Ovary (tissue), 9 donors: ENCODE measurements around the gene ZRSR2. TPM values are rescaled to one million over a fixed set of nuclear protein-coding genes. Genes with fewer than 3 reads are reported as not detected.

Source experiments
- DNase-seq, 5 donors: peaks; one replicate each; pipeline ENCODE4 v3.0.0-alpha.2; 2019 to 2020
- H3K27ac ChIP-seq, 2 donors: fragments of 200-600 bp; one replicate each; pipeline versions ENCODE4 v1.5.1 to v1.8.0; 2019 to 2022
- H3K27me3 ChIP-seq: fragments of 200-600 bp; one replicate; pipeline ENCODE4 v1.8.0; 2022
- H3K36me3 ChIP-seq: fragments of 200-600 bp; sonication (generic); one replicate; pipeline ENCODE4 v1.5.1; 2019
- H3K4me1 ChIP-seq: one replicate; pipeline ENCODE4 v1.8.1; 2013; ENCODE audit warnings: mild to moderate bottlenecking, moderate library complexity; ENCODE audit not compliant: insufficient read depth
- H3K4me3 ChIP-seq: fragments of 200-600 bp; sonication (generic); one replicate; pipeline ENCODE4 v1.5.1; 2017
- H3K9me3 ChIP-seq, 2 donors: fragments of 200-600 bp in 1 of 2; sonication (generic) in 1 of 2; one replicate each; pipeline versions ENCODE4 v1.5.1 to v1.8.1; 2013 to 2019; ENCODE audit warnings: mild to moderate bottlenecking in 1 of 2, moderate library complexity in 1 of 2
- EP300 ChIP-seq: sonication (generic); formaldehyde crosslinking; IDR thresholded peaks from one replicate; pipeline ENCODE4 v1.6.1; 2017; ENCODE audit warnings: antibody characterized with exemption
- POLR2A ChIP-seq: fragments of 450-650 bp; IDR thresholded peaks from one replicate; pipeline ENCODE4 v1.6.1; 2017; ENCODE audit warnings: antibody characterized with exemption, mild to moderate bottlenecking, moderate library complexity
- WGBS, 3 donors: extraction: QIAGEN DNeasy Blood & Tissue Kit in 1 of 3; methylation state at CpG; one replicate each; pipeline versions ENCODE4 v1.1.5 to v1.1.7; 2013 to 2017; 5-methylcytosine and 5-hydroxymethylcytosine counted together
- intact Hi-C, 4 donors: fragments of 100-400 bp; cut with DNase I; formaldehyde crosslinking; loops; one replicate each; pipeline versions ENCODE4 v1.11.0 to v1.15.1; 2022 to 2023
- polyA plus RNA-seq, 2 donors: library from polyadenylated mRNA; stranded (reverse); fragments of 200-250 nt in 1 of 2; fragments of 350-450 nt in 1 of 2; fragmentation: Illumina TruSeq in 1 of 2; extraction: RNeasy Lipid Tissue Mini Kit (QIAGEN cat#74804) in 1 of 2; gene quantifications; one replicate each; pipeline ENCODE4 v1.2.3, GENCODE V29; 2013 to 2014
- total RNA-seq, 7 donors: library from RNA; depleted of rRNA in 2 of 7; stranded (reverse); fragments of >200 nt in 2 of 7; fragmentation: NEBNext Ultra II Directional in 3 of 7; extraction: Animal tissue kit (Norgen Biotek cat#: 25700) in 3 of 7; gene quantifications; one replicate each; pipeline versions ENCODE4 v1.1.0 to v1.2.4, GENCODE V29; 2016 to 2023
- TF ChIP-seq, protein P1 (sequence below), 3 donors: fragments of 450-650 bp in 2 of 3; fragments of 200-600 bp in 1 of 3; IDR thresholded peaks; one replicate each; pipeline versions ENCODE4 v1.5.1 to v1.8.0; 2016 to 2022; ENCODE audit warnings: antibody characterized with exemption in 3 of 3, mild to moderate bottlenecking in 1 of 3
- donor health status: DM: no; HTN: no; CAD: no; lungs with moderate emphysema.
- donor health status: DM: no; HTN: no; CAD: no.
- donor health status: Bipolar disorder and iron deficiency.
- donor health status: DM: yes; HTN: yes; CAD: no.
- donor health status: DM: no; HTN: no; CAD: no.
- donor health status: DM: yes; HTN: yes; CAD: no.

ZRSR2 gene
- total and polyA plus RNA-seq, 9 donors, result 4.4 to 37.6 (median 11.8) TPM

DNA sequence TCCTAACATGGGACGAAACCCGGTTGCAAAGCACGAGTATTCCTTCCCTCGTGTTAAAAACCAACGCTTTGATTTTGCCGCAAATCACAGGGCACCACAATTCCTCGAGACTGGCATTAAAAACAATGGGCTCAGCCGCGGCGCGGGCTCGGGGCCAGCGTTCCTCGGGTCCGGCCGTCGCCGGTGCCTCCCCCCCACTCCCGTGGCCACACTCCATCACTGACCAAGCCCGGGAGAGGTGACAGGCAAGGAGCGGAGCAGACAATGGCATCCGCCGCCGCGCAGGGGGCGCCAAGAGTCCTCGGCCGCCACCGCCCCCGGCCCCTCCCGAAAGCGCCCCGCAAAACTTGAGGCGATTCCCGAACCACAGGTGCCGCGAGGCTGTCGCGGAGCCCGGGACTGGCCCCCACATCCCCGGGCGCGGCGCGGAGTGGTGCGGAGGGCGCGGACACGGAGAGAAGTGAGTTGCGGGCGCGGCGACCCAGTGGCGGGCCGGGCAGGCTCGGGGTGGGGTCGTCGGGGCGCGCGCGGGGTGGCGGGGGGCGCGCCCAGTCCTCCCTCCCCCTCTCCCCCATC is 63.9 kb downstream of the ZRSR2 start:
- intact Hi-C loops, result loop anchor here in 1 of 4 donors (5.0 kb wide), 1 partner anchor 177 kb away; no protein-coding TSS in a partner anchor

DNA sequence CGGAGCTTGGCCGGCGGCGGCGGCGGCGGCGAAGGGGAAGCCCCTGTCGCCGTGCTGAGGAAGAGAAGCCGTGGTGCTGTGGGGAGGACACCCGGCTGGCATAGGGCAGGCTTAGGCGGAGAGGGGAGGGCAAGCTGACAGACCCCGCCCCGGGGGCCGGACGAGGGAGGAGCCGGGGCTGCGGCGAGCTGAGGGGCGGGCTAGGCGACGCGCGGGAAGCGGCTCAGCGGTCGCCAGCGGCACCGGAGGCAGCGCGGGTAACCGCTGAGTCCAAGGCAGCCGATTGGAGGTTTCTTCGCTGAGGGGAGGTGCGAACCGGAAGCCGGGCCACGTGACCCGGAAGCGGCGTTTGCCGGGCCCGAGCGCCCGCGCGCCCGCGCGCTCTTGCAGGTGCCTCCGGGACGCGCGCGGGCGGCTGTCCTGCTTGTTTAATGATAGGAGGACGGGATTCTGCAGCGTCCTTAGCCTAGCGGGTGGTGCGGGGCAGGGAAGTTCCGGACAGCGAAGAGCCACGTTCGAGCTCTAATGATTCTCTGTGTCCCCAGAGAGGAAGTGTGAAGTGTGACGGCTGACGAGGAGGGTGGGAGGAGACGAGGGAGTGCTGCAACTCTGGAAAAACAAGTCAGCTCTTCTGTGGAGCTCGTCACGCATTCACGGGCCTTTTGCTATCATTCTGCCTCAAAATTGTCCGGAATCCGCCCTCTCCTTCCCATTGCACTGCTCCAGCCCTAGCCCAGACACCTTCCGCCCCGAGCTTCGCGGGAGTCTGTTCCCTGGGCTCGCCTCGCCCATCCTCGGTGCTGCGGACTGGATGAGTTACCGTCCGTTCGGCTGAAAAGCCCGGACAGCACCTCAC is 64.7 kb downstream of the ZRSR2 start, which contains the start of gene AP1S2:
AP1S2 (minus strand) TSS at position 102 of the 856 bp plus-strand sequence. CDS start 2,289 bp downstream, outside the sequence.
- peak within 1 kb of the TSS; percentile 65 for H3K4me3 ChIP-seq
- no peaks in the 10 kb centered on the region for H3K9me3 ChIP-seq
- peak; percentile 91 to 94 (median 93) for DNase-seq
- TF ChIP-seq POLR2A (peak; percentile 31), EP300 (no peak)
- 0 to 1% (median 1%) methylated on average over 56 to 85 of the region's 85 CpGs for WGBS, 3 donors
- intact Hi-C loops, result loop anchor here in 1 of 4 donors (5.0 kb wide), 1 partner anchor 178 kb away; no protein-coding TSS in a partner anchor
- H3K4me1 ChIP-seq, result peaks cover 2% of the 10 kb centered on the region
- peak within 1 kb of the TSS; percentile 70 to 75 for H3K27ac ChIP-seq
- no peaks in the 10 kb centered on the region for H3K36me3 ChIP-seq
- H3K27me3 ChIP-seq, result no peaks in the 10 kb centered on the region

More for the DNA sequence above, 63.9 kb downstream of the ZRSR2 start:
- TF ChIP-seq EP300 (no peak), POLR2A (no peak)
- TF ChIP-seq, protein P1, sequence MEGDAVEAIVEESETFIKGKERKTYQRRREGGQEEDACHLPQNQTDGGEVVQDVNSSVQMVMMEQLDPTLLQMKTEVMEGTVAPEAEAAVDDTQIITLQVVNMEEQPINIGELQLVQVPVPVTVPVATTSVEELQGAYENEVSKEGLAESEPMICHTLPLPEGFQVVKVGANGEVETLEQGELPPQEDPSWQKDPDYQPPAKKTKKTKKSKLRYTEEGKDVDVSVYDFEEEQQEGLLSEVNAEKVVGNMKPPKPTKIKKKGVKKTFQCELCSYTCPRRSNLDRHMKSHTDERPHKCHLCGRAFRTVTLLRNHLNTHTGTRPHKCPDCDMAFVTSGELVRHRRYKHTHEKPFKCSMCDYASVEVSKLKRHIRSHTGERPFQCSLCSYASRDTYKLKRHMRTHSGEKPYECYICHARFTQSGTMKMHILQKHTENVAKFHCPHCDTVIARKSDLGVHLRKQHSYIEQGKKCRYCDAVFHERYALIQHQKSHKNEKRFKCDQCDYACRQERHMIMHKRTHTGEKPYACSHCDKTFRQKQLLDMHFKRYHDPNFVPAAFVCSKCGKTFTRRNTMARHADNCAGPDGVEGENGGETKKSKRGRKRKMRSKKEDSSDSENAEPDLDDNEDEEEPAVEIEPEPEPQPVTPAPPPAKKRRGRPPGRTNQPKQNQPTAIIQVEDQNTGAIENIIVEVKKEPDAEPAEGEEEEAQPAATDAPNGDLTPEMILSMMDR (IDR thresholded peaks at IDR 0.05), result no peak
- Histone ChIP-seq H3K9me3 (no peaks in the 10 kb centered on the region), H3K36me3 (no peaks in the 10 kb centered on the region), H3K4me1 (peaks cover 2% of the 10 kb centered on the region), H3K4me3 (peak overlapping the region; percentile 65), H3K27me3 (no peaks in the 10 kb centered on the region), H3K27ac (peak overlapping the region; percentile 70 to 75)
- WGBS, 3 donors, result 0 to 1% (median 1%) methylated on average over 43 to 65 of the region's 65 CpGs
- DNase-seq, result peak; percentile 49 to 69 (median 63)

DNA sequence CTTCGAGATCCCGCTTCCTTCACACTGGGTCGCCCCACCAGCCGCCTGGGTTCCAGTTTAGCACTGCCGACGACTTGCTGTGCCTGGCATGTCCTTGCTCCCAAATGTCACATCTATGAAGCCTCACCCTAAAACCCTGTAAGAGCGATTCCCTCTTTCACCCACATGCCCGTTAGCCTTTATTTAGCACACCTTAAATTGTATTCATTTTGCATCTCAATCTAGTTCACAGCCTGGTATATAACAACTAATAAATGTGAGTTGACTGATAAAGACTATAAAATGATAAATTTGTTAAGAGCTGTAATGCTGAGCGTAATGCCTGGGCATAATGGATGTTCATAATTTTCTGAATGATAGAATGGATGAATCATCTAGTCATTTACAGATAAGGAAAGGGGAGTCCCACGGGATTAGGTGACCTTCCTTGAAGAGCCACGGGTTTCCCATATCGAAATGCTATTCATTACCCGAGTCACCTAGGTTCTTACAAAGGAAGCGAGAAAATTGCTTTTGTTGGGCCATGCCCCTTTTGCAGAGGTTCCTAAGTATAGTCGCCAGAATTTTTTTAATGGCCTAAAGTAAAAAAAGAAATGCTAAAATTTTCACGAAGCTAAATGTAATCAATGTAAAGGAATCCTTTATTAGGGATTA is 65.4 kb downstream of the ZRSR2 start:
- Histone ChIP-seq H3K27me3 (no peaks in the 10 kb centered on the region), H3K9me3 (no peaks in the 10 kb centered on the region), H3K4me1 (peaks cover 2% of the 10 kb centered on the region), H3K4me3 (peak overlapping the region; percentile 65), H3K27ac (peak overlapping the region; percentile 53 to 75), H3K36me3 (no peaks in the 10 kb centered on the region)
- no peak for TF ChIP-seq EP300
- no peak for TF ChIP-seq POLR2A
- TF ChIP-seq, protein P1 (IDR thresholded peaks at IDR 0.05), result no peak
- WGBS, 3 donors, result 11 to 15% (median 13%) methylated on average over 16 of the region's 16 CpGs
- intact Hi-C loops, result no loop called here
- no peak for DNase-seq

DNA sequence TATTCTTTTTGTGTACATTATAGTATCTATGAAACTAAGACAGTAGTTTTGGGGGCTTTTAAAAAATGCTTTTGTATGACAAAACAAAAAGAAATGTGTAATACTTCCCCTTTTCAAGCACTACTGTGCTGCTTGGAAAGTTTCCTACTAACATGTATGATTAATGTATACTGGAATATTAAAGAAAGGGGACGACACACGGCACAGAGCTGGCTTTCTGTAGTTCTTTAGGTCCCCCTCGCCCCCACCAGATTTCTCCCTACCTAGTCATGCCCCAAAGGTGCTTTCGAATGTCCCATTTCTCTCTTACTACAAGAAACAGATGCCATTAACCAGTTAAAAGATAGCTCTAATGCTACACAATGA is 65.9 kb downstream of the ZRSR2 start:
- 40 to 46% (median 41%) methylated on average over 4 of the region's 4 CpGs for whole genome bisulfite sequencing, 3 donors
- peaks cover 2% of the 10 kb centered on the region for H3K4me1 ChIP-seq
- DNase-seq, result no peak
- no peaks in the 10 kb centered on the region for H3K36me3 ChIP-seq
- no peaks in the 10 kb centered on the region for H3K9me3 ChIP-seq
- intact Hi-C loops, result no loop called here
- no peak overlapping the region for H3K4me3 ChIP-seq
- TF ChIP-seq, protein P1 (IDR thresholded peaks at IDR 0.05), result no peak
- TF ChIP-seq POLR2A (no peak), EP300 (no peak)
- H3K27me3 ChIP-seq, result no peaks in the 10 kb centered on the region
- no peak overlapping the region for H3K27ac ChIP-seq
